Progenitor cell of endocrine pancreas (in vitro differentiated cells): ENCODE measurements around the gene IGFBP1. TPM values are rescaled to one million over a fixed set of nuclear protein-coding genes. Genes with fewer than 3 reads are reported as not detected.
"Not testable (repeated sequence)": the region's sequence is repeated elsewhere in the genome, so short reads cannot be mapped to it uniquely, and the experiment has no call there.

Experiments used
- DNase-seq: peaks from one replicate; pipeline ENCODE4 v3.0.0; 2021; ENCODE audit warnings: low spot score; ENCODE audit not compliant: unreplicated experiment
- H3K27ac Mint-ChIP-seq: 2 replicates; pipeline ENCODE4 v1.8.0; 2021; ENCODE audit warnings: mild to moderate bottlenecking, moderate library complexity, mixed read lengths
- H3K27me3 Mint-ChIP-seq: 2 replicates; pipeline ENCODE4 v1.8.0; 2021; ENCODE audit warnings: mixed read lengths
- H3K36me3 Mint-ChIP-seq: 2 replicates; pipeline ENCODE4 v1.8.0; 2022; ENCODE audit warnings: mixed read lengths; ENCODE audit not compliant: insufficient read depth
- H3K4me1 Mint-ChIP-seq: 2 replicates; pipeline ENCODE4 v1.8.0; 2021; ENCODE audit warnings: low read depth, mixed read lengths
- H3K4me3 Mint-ChIP-seq: 2 replicates; pipeline ENCODE4 v1.8.0; 2021; ENCODE audit warnings: low read depth, mild to moderate bottlenecking, moderate library complexity, mixed read lengths
- H3K9me3 Mint-ChIP-seq: 2 replicates; pipeline ENCODE4 v1.8.0; 2021; ENCODE audit warnings: low read depth, mixed read lengths
- total RNA-seq: library from RNA; stranded (reverse); gene quantifications from 2 replicates; pipeline ENCODE4 v1.2.1, GENCODE V29; 2021
- TF ChIP-seq, protein P1 (sequence below): fragments of 200-600 bp; sonication (generic); IDR thresholded peaks from one replicate; pipeline ENCODE4 v1.5.0; 2021; ENCODE audit warnings: antibody characterized with exemption, mild to moderate bottlenecking; ENCODE audit not compliant: unreplicated experiment

Gene IGFBP1
- total RNA-seq, 1 donor from 2014 or later, result 0.24 TPM

- peaks cover 7% of the 10 kb centered on the region for H3K27me3 Mint-ChIP-seq
- H3K4me3 Mint-ChIP-seq, result no peak overlapping the region
- H3K4me1 Mint-ChIP-seq, result no peaks in the 10 kb centered on the region
- TF ChIP-seq, protein P1, sequence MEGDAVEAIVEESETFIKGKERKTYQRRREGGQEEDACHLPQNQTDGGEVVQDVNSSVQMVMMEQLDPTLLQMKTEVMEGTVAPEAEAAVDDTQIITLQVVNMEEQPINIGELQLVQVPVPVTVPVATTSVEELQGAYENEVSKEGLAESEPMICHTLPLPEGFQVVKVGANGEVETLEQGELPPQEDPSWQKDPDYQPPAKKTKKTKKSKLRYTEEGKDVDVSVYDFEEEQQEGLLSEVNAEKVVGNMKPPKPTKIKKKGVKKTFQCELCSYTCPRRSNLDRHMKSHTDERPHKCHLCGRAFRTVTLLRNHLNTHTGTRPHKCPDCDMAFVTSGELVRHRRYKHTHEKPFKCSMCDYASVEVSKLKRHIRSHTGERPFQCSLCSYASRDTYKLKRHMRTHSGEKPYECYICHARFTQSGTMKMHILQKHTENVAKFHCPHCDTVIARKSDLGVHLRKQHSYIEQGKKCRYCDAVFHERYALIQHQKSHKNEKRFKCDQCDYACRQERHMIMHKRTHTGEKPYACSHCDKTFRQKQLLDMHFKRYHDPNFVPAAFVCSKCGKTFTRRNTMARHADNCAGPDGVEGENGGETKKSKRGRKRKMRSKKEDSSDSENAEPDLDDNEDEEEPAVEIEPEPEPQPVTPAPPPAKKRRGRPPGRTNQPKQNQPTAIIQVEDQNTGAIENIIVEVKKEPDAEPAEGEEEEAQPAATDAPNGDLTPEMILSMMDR, result no peak
- DNase-seq, result no peak
- no peak overlapping the region for H3K27ac Mint-ChIP-seq
- no peaks in the 10 kb centered on the region for H3K9me3 Mint-ChIP-seq
- no peaks in the 10 kb centered on the region for H3K36me3 Mint-ChIP-seq
Observed at GRCh38 chr7:45930967-45931366, 42.7 kb downstream of the IGFBP1 start.

- no peak overlapping the region for H3K27ac Mint-ChIP-seq
Observed at GRCh38 chr7:45937301-45937700, 49.0 kb downstream of the IGFBP1 start.

DNA sequence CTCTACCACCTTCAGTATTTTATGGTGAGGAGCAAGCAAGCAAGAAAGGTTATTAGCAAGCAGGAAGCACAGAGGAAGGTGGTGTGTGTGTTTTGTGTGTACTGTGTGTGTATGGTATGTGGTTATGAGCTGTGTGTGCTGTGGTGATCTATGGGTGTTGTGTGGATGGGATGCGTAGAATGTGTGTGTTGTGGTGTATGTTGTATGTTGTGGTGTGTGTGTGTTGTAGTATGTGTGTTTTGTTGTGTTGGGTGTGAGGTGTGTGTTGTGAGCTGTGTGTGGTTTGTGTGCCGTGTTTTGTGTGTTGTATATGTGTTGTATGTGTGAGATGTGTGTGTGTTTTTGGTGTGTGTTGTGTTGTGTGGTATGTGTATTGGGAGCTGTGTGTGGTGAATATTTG is 49.6 kb downstream of the IGFBP1 start:
- peaks cover 4% of the 10 kb centered on the region for H3K4me1 Mint-ChIP-seq
- TF ChIP-seq, protein P1, result no peak
- H3K9me3 Mint-ChIP-seq, result peaks cover 3% of the 10 kb centered on the region
- peaks cover 12% of the 10 kb centered on the region for H3K27me3 Mint-ChIP-seq
- H3K27ac Mint-ChIP-seq, result no peak overlapping the region
- no peak overlapping the region for H3K4me3 Mint-ChIP-seq
- no peak for DNase-seq
- H3K36me3 Mint-ChIP-seq, result no peaks in the 10 kb centered on the region

More at GRCh38 chr7:45937301-45937700, 49.0 kb downstream of the IGFBP1 start:
- no peaks in the 10 kb centered on the region for H3K36me3 Mint-ChIP-seq
- no peak for DNase-seq
- peaks cover 3% of the 10 kb centered on the region for H3K9me3 Mint-ChIP-seq
- H3K4me3 Mint-ChIP-seq, result no peak overlapping the region
- H3K4me1 Mint-ChIP-seq, result peaks cover 2% of the 10 kb centered on the region
- peaks cover 12% of the 10 kb centered on the region for H3K27me3 Mint-ChIP-seq
- TF ChIP-seq, protein P1, result no peak

GRCh38 chr7:45938626-45939302 is 50.5 kb downstream of the IGFBP1 start:
- Mint-ChIP-seq H3K9me3 (peaks cover 3% of the 10 kb centered on the region), H3K27ac (no peak overlapping the region), H3K4me3 (no peak overlapping the region), H3K27me3 (peaks cover 11% of the 10 kb centered on the region), H3K4me1 (peaks cover 5% of the 10 kb centered on the region), H3K36me3 (no peaks in the 10 kb centered on the region)
- TF ChIP-seq, protein P1, result peak; percentile 62
- DNase-seq, result no peak

DNA sequence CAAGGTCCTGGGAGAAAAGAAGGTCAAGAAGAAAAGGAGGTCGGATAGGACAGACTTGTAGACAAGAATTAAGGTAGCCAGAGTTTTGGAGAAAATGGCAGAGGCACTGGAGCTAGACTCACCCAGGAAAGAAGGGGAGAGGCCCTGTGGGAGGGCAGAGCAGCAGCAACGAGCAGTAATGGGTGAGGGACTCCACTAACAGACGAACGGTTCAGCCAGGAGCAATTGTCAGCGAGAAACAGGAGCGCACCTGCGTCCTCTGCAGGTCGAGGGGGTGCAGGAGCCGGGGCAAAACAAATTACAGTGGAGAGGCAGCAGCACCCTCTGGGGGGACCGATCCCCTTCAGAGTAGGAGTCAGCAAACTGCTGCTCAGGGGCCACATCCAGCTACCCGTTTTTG is 51.3 kb downstream of the IGFBP1 start:
- no peak for DNase-seq
- TF ChIP-seq, protein P1, result no peak
- Mint-ChIP-seq H3K27ac (peak overlapping the region; percentile 33), H3K4me1 (peaks cover 5% of the 10 kb centered on the region), H3K4me3 (no peak overlapping the region), H3K36me3 (no peaks in the 10 kb centered on the region), H3K27me3 (peaks cover 7% of the 10 kb centered on the region), H3K9me3 (peaks cover 3% of the 10 kb centered on the region)

- not testable (repeated sequence) for H3K27me3 Mint-ChIP-seq, H3K36me3 Mint-ChIP-seq, H3K4me3 Mint-ChIP-seq, DNase-seq, H3K4me1 Mint-ChIP-seq, H3K9me3 Mint-ChIP-seq, H3K27ac Mint-ChIP-seq
Observed at GRCh38 chr7:45940237-45940781, 52.0 kb downstream of the IGFBP1 start.
